HG03280 (cell line): ENCODE data around the gene ENTPD5.
"Not testable (repeated sequence)": the region's sequence is repeated elsewhere in the genome, so short reads cannot be mapped to it uniquely, and the experiment has no call there.

ENCODE experiments used
- ATAC-seq: cut with Tn5 transposase; IDR thresholded peaks from one replicate; pipeline ENCODE4 v1.9.1; 2021; ENCODE audit warnings: mild to moderate bottlenecking, moderate library complexity; ENCODE audit not compliant: unreplicated experiment

Gene ENTPD5

GRCh38 chr14:74008843-74009499 lies 10.1 kb downstream of the ENTPD5 start:
- ATAC-seq = no peak

GRCh38 chr14:74005664-74006063 lies 13.4 kb downstream of the ENTPD5 start:
- ATAC-seq = not testable (repeated sequence)

DNA sequence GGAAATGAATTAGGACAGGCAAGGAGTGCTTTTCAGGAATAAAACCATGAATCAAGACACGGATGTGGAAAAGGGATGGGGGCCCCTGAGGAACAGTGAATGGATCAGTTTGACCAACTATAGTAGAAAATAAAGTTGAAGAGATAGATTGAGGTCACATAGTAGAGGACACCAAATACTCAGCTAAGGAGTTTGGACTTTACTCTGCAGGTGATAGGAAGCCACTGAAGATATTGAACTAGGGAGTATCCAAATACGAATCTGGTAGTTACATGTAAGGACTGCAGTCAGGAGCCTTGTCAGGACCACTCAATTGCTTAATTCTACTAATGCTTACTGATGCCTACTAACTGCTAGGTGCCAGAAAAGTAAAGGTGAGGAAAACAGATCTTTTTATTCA lies 20.4 kb downstream of the ENTPD5 start:
- ATAC-seq = no peak

DNA sequence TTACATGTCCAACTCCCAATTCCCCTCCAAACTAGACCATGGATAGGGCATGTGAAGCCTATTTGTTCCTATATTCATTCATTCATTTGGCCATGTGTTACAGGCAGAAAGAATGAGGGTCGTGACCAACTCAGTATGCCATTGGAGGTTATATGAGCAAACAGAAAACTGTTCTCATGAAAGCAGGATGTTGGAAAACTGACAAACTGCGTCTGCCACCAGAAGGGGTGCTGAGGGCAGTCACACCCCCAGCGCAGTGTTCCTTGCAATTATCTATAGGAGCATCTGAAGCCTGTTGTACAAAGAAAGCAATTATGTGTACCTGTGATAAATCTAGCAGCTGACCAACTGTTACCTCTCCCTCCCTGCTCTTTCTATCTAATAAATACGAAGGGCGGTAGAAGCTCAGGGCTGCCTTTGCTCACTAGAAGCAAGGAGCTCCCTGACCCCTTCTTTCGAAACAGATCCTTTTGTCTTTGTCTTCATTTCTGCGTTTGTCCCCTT lies 21.1 kb downstream of the ENTPD5 start:
- no peak for ATAC-seq

DNA sequence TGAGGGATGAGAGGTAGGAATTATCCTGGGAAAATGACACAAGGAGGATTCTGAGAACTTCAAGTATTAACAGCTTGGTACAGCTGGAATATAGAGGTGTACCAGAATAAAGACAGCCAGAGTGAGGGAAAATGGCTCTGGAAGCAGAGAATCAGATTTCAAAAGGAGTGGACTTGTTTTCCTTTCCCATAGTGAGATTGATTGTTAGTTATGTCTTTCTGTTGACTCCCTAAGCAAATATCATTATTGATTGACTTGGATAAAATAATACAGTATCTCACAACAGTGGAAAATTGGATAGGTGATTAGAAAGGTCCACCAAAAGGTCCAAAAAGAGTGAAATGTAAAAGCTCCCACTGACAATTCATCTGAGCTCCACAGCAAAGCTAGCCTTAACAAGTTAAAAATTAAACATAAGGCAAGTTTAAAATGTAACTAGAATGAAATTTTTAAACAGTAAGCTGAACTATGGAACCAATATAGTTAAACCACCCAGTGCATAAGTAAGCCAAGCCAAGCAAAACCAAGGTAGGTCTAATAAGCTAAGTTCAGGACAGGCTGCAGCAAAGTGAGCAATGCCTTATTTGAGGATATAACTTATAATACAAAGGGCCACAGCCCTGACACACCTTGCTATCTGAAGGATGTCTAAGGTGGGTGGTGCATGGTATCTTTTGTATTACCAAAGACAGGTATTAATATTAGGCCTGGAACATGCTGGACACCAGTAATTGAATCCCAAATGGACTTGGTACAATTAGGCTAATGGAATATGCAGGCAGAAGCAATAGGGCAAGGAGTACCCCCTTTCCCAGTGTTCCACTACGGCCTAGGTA lies 21.8 kb downstream of the ENTPD5 start:
- ATAC-seq = no peak

GRCh38 chr14:73996731-73997107 lies 22.4 kb downstream of the ENTPD5 start:
- ATAC-seq = no peak

GRCh38 chr14:73995977-73996378 lies 23.1 kb downstream of the ENTPD5 start:
- ATAC-seq = no peak

DNA sequence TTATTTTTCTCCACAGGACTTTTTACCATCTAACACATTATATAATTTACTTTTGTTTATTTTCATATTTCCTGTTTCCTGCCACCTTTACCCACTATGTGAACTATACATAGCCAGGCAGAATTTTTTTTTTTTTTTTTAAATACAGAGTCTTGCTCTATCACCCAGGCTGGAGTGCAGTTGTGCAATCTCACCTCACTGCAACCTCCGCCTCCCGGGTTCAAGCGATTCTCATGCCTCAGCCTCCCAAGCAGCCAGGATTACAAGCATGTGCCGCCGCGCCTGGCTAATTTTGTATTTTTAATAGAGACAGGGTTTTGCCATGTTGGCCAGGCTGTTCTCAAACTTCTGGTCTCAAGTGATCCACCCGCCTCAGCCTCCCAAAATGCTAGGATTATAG lies 24.2 kb downstream of the ENTPD5 start:
- ATAC-seq = not testable (repeated sequence)

DNA sequence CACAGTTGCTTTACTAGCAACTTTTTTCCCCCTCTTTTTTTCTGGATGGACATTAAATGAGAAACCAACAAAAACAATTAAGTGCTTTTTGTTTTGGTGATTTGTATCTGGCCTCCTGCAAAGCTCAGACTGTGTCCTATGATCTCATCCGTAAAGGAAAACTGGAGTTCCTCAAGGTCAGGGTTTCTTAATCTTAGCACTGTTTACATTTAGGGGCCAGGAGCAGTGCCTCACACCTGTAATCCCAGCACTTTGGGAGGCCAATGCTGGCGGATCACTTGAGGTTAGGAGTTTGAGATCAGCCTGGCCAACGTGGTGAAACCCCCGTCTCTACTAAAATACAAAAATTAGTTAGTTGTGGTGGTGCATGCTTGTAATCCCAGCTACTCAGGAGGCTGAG lies 28.0 kb downstream of the ENTPD5 start:
- ATAC-seq = no peak

DNA sequence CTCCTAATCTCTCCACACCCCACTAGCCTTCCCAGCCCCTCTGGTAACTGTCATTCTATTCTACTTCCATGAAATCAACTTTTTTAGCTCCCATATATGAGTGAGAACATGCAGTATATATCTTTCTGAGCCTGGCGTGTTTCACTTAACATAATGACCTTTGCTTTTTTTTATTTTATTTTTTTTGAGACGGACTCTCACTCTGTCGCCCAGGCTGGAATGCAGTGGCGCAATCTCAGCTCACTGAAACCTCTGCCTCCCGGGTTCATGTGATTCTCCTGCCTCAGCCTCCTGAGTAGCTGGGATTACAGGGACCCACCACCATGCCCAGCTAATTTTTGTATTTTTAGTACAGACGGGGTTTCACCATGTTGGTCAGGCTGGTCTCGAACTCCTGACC lies 30.4 kb downstream of the ENTPD5 start:
- not testable (repeated sequence) for ATAC-seq

DNA sequence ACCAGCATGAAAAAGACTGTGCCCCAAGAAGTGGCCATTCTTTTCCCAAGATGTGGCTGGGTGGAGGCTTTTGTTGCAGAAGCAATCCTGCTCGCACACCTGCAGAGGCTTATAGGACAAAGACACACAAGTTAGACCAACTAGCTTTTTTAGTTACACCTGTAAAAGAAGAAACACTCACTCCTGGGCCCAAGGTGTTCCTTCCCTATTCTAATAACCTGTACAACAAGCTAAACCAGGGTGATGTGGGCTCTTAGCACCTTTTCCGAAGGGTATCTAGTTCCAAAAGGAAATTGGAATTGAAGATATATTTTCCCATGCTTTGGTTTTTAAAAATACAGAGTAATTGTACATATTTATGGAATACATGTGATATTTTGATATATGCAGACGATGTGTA lies 31.0 kb downstream of the ENTPD5 start:
- no peak for ATAC-seq

DNA sequence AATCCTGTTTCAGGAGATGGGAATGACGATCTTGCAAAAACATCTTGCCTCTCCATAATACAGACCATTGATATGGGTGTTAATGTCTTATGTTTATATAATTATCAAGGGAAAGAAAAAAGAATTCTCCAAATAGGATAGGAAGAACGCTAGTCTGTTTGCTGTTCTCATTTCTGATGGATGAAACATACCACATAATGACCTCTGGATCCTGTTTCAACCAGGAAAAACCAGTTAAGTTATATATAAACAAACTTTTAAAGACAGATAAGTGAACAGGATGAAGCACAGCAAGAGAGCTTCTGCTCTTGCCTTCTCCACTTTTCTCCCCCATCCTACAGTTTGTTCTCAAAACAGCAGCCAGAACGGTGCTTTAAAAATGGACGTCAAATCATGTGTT lies 41.2 kb downstream of the ENTPD5 start:
- no peak for ATAC-seq

- ATAC-seq = no peak
Measured at GRCh38 chr14:73976125-73976524, 43.0 kb downstream of the ENTPD5 start.

GRCh38 chr14:73973497-73973896 lies 45.6 kb downstream of the ENTPD5 start:
- no peak for ATAC-seq

DNA sequence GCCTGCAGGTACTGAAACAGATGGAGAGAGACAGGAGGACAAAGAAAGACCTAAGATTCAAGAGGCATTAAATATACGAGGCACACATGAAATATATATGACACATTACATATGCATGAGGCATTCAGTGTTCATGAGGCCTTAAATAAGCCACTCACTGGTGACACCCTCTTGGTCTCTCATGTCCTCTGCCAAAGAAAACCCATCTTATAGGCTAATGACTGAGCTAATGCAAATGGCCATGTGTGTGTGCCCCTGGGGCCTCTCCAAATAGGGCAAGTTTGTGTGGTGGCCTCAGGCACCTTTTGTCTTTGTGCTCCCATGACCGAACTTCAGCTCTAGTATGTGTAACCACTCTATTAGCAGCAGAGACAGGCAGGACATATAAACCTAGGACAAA lies 50.2 kb downstream of the ENTPD5 start:
- no peak for ATAC-seq

DNA sequence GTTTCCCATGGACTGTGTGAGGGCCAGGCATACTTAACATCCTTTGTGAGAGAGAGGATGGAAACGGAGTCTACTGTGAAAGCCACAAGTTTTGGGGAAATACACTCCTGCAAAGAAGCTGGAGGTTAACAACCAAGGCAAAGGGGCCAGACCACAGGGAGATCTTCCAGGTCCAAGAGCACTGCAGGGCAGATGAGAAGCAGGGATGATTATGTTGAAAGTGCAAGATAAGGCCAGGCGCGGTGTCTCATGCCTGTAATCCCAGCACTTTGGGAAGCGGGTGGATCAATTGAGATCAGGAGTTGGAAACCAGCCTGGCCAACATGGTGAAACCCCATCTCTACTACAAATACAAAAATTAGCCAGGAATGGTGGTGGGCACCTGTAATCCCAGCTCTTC lies 53.9 kb downstream of the ENTPD5 start:
- no peak for ATAC-seq

DNA sequence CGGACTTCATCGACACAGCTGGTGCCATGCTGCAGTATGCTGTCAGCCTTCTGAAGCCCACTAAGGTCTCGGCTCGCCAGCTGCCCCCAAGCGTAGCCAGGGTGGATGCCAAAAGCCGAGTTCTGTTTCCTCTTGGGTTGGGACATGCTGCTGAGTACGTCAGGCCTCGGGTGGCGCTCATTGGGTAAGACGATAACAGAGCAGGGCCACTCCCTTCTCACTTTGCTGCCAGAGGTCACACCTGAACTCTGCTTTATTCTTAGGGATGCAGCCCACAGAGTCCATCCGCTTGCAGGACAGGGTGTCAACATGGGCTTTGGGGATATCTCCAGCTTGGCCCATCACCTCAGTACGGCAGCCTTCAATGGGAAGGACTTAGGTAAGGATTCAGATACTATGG lies 57.9 kb downstream of the ENTPD5 start:
- ATAC-seq = no peak

- ATAC-seq = no peak
Measured at GRCh38 chr14:73958591-73958990, 60.5 kb downstream of the ENTPD5 start.

GRCh38 chr14:73955674-73956073 lies 63.4 kb downstream of the ENTPD5 start:
- no peak for ATAC-seq

DNA sequence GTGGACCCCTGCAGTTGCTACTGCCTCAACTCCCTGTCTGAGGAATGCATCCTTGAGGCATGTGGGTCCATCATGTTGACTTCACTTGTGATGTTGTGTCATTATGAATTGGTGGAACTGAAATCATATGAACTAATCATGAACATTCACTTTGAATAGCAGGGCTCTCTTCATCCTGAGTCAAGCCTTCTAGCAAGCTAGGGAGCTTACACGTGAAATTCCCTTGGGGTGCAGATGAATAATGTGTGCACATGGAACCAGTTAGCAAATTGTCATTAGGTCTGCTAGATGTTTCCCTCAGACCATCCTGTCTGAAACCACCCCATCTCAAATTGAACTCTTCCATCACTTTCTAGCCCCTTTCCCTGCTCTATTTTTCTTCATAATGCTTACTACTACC lies 65.4 kb downstream of the ENTPD5 start:
- no peak for ATAC-seq

- ATAC-seq = peak; percentile 87
Measured at GRCh38 chr14:73949752-73950734, 69.0 kb downstream of the ENTPD5 start, which contains the start of the genes COQ6 and FAM161B. Gene COQ6 (plus strand): TSS chr14:73950302. CDS start chr14:73950333, 31 bp downstream. Gene FAM161B (minus strand): TSS chr14:73950094. CDS start chr14:73950026, 68 bp downstream.
